Stimulated activated naive CD4-positive, alpha-beta T cell (primary cell): ENCODE data around the gene SPAAR.
A peak's percentile ranks its signal among the peaks of the same experiment; 100 is the strongest.
"Not testable (repeated sequence)": the region's sequence is repeated elsewhere in the genome, so short reads cannot be mapped to it uniquely, and the experiment has no call there.

Source experiments
- DNase-seq, 6 experiments: peaks; one replicate each; lab custom pipeline; 2025; lab: John Stamatoyannopoulos, UW

SPAAR gene, protein sequence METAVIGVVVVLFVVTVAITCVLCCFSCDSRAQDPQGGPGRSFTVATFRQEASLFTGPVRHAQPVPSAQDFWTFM

GRCh38 chr9:35909274-35909673, at the start of gene SPAAR:
Gene SPAAR, plus strand, starts transcription at chr9:35909490. Its CDS starts 974 bp downstream, at chr9:35910464.
- no peak for DNase-seq

- DNase-seq = no peak
These were observed 49.3 kb upstream of the SPAAR start for GRCh38 chr9:35859990-35860339.

DNA sequence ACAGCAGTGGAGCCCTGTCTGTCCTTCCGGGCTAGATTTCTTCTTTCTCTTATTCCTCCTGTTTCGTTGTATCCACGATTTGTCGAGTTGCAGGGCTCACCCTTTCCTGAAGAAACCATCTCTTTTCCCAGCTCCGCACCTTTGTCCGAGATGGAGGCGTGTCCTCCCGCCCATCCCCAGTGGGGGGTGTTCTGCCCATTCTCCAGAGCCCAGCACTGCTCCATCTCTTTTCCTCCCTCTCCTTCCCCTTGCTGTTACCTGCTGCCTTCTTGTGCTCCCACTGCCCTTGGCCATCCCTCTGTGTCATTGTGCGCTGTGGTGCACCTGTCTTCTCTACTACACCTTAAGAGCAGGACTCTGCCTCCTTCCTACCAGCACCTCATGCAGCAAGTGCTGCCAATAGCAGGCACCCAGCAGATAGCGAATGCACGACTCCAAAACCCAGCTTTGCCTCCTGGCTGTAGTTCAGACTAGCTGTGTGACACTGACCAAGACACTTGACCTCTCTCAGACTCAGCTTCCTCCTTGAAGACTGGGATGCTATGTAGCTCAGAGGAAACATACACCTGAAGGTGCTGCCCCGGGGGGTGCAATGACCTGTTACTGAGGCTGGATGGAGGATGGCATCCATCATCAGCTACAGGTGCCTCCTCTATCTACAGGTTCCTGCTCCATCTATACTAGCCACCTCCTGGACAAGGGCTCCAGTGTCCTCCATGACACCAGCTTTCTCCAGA, 48.0 kb upstream of the SPAAR start:
- DNase-seq = no peak

DNA sequence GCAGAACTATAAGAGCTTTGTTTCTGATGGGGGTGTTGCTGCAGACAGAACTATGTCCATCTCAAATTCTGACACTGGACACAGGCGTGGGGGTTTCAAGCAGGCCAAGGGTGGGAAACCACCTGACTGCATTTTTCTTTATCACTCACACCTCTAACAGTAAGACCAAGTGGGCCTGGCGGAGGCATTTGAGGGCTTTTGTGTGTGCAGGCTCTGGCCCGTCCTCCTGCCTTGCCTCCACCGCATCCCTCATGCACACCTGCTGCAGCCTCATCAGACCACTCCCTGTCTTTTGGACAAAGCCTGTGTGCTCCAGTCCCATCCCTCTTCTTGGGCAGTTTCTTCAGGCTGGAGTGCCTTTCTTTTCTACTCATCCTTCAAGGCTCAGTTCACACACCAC, 47.0 kb upstream of the SPAAR start:
- no peak for DNase-seq

DNA sequence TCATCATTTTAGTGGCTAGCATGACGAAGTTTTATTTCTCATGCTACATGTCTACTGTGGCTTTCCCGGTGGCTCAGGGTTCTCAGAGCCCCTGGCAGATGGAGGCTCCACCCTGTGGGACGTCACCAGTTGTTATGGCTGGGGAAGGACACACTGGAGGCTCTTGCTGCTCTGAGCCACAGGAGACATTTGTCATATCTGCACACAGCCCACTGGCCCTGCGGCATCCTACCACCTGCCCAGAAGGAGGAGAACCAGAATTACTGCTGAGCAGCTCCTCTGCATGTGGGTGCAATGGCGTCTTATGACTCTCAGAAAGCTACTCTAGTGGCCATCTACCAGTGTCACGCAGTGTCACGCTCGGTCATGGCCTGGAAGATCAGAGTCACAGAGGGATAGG, 45.7 kb upstream of the SPAAR start:
- no peak for DNase-seq

GRCh38 chr9:35864695-35865255, 44.5 kb upstream of the SPAAR start:
- DNase-seq = no peak

- no peak for DNase-seq
These were observed 41.8 kb upstream of the SPAAR start for GRCh38 chr9:35867538-35867937.

- DNase-seq = no peak
These were observed 40.4 kb upstream of the SPAAR start for GRCh38 chr9:35868933-35869332.

GRCh38 chr9:35869621-35870216, 39.6 kb upstream of the SPAAR start:
- DNase-seq = no peak

DNA sequence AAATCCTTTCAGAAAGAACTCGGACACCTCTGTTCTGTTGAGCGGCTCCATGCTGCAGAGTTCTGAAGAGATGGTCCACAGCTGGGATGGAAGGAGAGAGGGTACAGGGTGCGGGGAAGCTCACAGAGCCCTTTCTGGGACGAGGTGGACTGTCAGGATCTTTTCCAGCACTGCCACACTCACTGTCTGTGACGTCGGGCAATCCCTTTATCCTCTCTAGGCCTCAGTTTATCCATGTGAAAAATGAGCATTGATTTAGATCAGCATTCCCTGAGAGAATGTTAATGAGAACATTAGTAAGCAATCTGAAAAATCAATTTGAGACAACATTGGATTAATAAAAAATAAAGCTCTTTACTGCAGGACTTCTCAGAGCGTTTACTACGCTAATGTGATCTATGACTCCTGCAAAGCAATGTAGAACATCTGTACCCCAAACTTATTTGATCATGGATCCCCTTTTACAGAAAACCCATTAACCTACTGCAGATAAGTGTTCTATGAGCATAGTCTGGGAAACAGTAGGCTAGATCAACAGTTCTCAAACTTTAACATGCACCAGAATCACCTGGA, 38.9 kb upstream of the SPAAR start, which contains the start of gene OR13J1:
Gene OR13J1 (minus strand): TSS at position 51 of the 573 bp plus-strand sequence. CDS start 0 bp downstream, at position 51.
- DNase-seq = no peak

GRCh38 chr9:35871545-35871944, 37.7 kb upstream of the SPAAR start:
- DNase-seq = no peak

DNA sequence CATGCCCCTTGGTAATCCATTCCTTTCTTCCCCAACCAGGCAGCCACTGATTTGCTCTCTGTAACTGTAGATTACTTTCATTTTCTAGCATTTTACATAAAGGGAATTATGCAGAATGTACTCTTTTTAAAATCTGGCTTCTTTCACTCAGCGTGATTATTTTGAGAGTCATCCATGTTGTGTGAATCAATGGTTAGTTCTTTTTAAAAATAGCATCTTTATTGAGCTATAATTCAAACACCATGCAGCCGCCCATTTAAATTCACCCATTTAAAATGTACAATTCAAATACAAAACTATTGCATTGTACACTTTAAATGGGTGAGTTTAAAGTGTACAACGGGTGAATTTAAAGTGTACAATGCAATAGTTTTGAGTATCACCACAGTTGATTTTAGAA, 36.8 kb upstream of the SPAAR start:
- no peak for DNase-seq

GRCh38 chr9:35882263-35882848, 26.9 kb upstream of the SPAAR start:
- DNase-seq = peak; percentile 31 to 82 (median 70)

DNA sequence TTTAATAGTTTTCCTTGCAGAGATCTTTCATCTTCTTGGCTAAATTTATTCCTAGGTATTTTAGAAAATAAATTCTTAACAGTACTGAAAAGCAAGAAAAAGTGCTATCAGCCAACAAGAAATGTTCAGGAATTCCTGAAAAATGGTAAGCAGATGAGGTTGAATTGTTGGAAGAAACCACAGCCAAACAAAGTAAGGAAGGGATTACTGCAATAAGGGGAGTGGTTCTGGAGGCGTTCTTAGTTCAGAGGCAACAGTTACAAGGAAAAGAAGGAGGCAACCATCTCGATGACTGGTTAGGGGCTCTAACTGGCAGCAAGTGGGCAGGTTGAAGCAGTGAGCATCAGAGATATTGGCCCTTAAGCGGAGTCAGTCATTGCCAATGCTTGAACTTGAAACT, 26.3 kb upstream of the SPAAR start:
- no peak for DNase-seq

DNA sequence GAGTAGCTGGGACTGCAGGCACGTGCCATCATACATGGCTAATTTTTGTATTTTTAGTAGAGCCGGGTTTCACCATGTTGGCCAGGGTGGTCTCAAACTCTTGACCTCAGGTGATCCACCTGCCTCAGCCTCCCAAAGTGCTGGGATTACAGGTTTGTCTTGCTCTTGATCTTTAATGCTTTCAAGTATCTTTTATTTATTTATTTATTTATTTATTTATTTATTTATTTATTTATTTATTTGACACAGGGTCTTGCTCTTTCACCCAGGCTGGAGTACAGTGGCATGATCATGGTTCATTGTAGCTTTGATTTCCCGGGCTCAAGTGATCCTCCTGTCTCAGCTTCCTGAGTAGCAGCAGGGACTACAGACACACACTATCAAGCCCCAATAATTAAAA, 24.4 kb upstream of the SPAAR start:
- not testable (repeated sequence) for DNase-seq

DNA sequence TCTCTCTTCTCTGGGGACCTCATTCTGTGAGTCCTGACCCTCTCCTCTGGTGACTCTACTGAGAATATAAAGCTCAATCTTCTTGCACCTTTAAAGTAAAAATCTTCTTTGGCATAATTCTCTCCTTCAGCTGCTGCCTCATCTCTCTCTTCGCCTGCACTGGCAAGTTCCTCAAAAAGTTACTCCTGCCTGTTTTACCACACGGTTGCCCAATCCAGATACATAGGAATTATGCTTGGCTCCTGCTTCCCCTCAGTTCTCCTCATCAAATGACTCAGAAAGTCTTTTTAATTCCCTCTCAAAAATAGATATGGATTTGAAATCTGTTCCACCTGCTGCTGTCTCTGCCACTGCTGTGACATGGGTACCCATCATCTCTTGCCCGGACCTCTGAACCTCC, 17.6 kb upstream of the SPAAR start:
- DNase-seq = no peak

- DNase-seq = no peak
These were observed 17.2 kb upstream of the SPAAR start for GRCh38 chr9:35892051-35892450.

GRCh38 chr9:35896570-35896969, 12.7 kb upstream of the SPAAR start:
- DNase-seq = no peak

GRCh38 chr9:35897376-35898099, 11.8 kb upstream of the SPAAR start:
- DNase-seq = not testable (repeated sequence)

DNA sequence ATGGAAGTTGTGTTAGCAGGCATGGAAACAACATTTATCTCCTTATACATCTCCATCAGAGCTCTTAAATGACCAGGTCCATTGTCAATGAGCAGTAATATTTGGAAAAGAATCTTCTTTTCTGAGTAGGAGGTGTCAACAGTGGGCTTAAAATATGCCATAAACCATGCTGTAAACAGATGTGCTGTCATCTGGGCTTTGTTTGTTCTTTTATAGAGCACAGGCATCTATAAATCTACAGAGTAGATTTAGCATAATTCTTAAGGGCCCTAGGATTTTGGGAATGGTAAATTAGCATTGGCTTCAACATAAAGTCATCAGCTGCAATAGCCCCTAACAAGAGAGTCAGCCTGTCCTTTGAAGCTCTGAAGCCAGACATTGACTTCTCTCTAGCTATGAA, 11.0 kb upstream of the SPAAR start:
- DNase-seq = no peak

- DNase-seq = no peak
These were observed 10.3 kb upstream of the SPAAR start for GRCh38 chr9:35899021-35899420.

DNA sequence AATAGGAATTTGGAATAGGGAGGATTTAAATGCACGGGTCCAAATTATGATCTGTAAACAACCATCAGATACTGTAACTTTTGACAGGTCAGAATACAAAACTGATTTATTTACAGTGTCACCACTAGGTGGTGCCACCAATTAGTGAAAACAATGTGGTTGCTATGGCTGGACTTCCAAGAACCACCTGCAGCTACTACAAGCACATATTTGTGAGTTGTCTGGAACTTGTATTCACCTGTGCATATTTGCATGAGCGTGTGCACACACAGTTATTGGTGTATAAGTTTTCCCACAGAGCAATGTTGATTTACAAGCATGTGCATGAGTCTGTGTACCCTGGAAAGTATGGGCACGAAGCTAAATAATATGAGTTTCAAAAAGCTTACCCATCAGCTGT, 6.2 kb upstream of the SPAAR start:
- peak in 4 of 6 experiments; percentile 10 to 70 (median 58) for DNase-seq
